HG03558 (cell line): ENCODE measurements around the gene EXTL1.

Source experiments
- ATAC-seq: cut with Tn5 transposase; IDR thresholded peaks from one replicate; pipeline ENCODE4 v1.9.1; 2021; ENCODE audit warnings: moderate number of reproducible peaks; ENCODE audit not compliant: unreplicated experiment; ENCODE audit errors: extremely low read depth

The EXTL1 gene

DNA sequence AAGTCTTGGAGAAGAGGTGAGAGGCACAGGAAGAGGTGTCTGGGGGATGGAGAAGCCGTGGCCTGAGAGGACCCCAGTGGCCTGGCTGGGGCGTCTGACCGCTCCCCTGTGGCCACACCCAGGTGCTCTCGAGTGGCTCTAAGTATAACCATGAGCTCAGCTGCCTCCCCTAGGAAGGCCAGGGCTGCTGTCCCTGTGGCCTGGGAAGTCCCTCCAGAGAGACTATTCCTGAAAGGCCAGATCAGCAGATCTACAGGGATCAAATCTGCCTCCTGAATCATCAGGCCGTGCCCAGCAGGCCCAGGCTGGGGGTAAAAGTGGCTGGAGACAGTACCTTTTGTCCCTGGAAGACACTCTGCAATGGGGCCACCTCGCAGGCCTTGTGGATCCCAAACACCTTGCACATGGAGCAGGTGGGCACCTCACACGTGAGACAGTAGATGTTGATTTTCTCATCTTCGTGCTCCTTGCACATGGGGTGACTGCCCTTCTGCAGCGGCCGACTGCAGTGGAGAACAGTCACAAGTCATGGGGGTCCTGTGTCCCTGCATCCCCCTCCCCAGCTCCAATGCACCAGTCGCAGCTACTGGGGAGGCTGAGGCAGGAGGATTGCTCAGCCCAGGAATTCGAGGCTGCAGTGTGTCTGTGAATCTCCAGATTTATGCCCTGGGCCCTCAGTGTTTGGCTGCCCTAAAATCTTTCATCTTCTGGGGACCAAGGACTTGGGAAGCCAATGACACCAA is 39.4 kb downstream of the EXTL1 start:
- no peak for ATAC-seq

GRCh38 chr1:26064553-26064952 is 43.0 kb downstream of the EXTL1 start:
- ATAC-seq, result no peak

DNA sequence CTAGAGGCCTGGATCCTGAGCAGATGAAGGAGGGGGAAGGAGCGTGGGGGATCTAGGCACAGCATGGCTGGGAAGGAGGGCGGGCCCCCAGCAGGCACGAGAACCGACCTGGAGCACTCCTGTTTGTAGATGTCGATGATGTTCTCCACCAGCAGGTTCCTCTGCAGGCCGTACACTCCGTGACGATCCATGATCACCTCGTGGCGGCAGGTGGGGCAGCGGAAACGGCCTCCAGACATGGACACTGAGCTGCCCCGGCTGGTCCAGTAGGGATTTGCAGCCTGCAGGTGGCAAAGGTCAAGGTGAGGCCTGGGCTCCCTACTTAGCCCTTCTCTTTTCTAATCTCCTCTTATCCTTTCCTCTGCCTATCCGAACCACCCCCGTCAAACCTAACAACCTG is 44.6 kb downstream of the EXTL1 start:
- no peak for ATAC-seq

DNA sequence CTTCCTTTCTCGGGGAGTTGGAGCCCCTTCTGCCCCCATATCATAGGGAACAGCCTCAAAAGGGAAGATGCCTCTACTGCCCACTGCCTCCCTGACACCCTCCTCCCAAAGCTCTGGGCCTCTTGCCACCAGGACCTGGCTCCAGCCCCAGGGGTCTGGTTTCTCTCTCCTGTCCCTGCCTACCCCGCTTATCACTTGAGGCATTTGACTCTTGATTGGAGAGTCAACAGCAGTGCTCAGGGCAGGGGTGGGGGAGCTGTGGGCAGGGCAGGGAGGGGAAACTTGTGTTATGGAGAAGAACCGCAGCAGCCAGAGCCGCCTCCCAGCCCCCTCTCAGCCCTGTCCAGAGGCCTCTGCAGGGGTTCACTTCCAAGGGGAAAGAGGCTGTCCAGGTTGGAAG is 45.3 kb downstream of the EXTL1 start:
- no peak for ATAC-seq

DNA sequence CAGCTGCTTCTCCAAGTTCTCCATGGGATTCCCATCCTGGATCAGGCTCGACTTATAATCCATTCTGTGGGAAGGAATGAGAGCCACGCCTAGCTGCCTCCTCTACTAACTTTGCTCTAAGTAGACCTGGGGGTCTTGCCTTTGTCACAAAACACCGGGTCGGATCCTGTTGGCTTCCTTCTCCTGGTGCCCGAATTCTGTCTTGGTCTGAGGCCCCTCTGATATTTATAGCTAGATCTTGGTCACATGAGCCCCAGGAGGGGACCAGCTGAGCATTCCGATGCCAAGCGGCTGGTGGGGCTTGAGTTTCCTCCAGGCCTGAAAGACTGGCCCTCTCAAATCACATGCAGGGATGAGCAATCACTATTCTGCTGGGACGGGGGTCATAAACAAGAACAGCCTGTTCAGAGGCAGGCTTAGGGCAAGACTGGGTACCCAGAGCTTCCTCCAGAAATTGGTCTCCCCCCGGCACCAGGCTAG is 45.9 kb downstream of the EXTL1 start, which contains the start of gene TRIM63:
TSS of gene TRIM63 (minus strand) at position 199 of the 480 bp plus-strand sequence. CDS start at position 63, 136 bp downstream.
- ATAC-seq, result no peak

GRCh38 chr1:26069941-26070295 is 48.3 kb downstream of the EXTL1 start:
- ATAC-seq, result no peak

DNA sequence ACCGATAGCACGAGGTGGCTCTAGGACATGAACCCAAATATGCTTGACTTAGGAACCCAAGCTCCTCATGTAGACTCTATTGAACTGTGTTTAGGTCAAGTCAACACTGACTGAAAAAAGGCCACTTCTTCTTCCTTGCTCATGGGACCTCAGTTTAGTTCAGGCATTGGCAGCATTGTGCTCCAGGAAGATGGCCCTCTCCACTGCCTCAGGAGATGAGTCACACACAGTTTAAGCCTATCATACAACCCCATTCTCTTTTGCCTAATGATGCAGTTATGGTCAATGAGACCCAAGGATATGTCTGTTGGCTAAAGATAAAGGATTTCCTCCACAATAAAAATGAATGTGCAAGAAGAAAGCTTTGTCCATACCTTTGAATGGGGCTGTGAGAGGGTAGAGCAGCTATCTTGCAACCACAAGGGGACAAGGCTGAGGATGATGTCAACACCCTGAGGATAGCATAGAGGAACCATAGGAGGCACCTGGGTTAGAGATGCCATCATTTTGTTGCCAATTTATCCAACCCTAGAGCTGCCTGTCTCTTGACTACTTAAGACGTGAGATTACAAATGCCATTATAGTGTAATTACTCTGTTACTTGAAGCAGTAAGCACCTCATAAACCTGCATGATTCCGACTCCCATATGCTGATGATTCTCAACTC is 48.9 kb downstream of the EXTL1 start:
- no peak for ATAC-seq

- ATAC-seq, result no peak
These were observed 49.4 kb downstream of the EXTL1 start for GRCh38 chr1:26070963-26071342.

GRCh38 chr1:26072305-26072704 is 50.7 kb downstream of the EXTL1 start:
- no peak for ATAC-seq

- ATAC-seq, result no peak
These were observed 54.0 kb downstream of the EXTL1 start for GRCh38 chr1:26075421-26076144.

DNA sequence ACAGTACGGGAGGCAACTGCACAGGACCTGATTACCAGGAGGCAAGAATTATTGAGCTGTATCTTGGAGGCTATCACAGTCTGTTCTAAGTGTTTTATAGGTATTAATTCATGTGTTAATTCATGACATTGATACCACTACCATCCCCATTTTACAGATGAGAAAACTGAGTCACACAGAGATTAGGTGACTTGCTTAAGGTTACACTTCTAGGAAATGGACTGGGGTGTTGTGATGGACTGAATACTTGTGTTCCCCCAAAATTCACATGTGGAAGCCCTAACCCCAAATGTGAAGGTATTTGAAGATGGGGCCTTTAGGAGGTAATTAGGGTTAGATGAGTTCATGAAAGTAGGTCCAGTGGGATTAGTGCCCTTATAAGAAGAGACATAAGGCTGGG is 55.9 kb downstream of the EXTL1 start:
- ATAC-seq, result no peak

- ATAC-seq, result no peak
These were observed 57.0 kb downstream of the EXTL1 start for GRCh38 chr1:26078286-26079177.

GRCh38 chr1:26079178-26079563 is 57.6 kb downstream of the EXTL1 start:
- ATAC-seq, result no peak

- ATAC-seq, result no peak
These were observed 58.6 kb downstream of the EXTL1 start for GRCh38 chr1:26079960-26080814.

DNA sequence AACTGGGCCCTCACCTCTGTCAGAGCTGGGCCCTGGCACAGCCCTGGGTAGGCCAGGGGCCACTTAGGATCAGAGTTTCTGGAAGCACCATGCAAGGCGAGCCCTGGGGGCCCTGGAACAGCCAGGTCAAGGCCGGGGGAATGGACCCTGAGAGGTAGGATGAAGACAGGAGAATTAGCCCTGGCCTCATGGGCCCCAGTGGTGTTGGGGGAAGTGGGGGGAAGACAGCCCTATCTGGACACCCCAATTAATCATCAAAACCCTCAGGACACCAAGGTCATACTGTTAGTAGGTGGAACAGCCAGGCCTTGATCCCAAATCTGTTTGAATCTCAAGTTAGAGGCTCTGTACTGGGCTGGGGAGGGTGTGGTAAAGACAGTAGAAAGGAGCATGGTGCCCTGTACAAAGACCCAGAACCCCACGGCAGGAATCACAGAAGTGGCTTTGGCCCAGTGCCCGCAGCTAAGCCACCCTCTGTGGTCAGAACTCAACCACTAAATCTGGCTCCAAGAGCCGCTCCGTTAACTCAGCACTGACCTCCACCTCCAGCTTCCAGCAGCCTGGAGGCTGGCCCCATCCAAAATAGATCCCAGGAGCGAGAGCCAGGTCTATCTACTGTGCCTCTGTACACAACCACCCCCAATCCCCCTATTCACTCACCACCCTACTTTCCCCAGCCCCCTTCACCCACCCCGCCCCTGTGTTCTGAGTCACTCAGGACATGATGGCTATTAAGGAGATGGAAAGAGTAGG is 59.9 kb downstream of the EXTL1 start:
- no peak for ATAC-seq

DNA sequence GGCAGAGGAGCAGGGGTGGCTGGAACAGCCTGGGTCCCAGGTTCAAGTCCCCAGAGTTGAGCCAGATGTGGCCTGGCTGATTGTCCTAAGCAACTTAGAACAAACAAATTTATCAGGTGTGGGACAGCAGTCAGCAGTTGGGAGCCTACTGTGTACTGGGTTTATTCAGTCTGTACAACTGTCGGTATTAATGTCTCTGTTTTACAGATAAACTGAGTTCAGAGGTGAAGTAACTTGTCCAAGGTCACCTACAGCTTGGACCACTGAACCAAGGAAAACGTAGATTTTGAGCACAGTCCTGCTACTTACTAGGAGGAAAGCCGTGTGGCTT is 60.4 kb downstream of the EXTL1 start:
- no peak for ATAC-seq

- ATAC-seq, result no peak
These were observed 61.6 kb downstream of the EXTL1 start for GRCh38 chr1:26083208-26083607.

- no peak for ATAC-seq
These were observed 62.6 kb downstream of the EXTL1 start for GRCh38 chr1:26084091-26084561.

DNA sequence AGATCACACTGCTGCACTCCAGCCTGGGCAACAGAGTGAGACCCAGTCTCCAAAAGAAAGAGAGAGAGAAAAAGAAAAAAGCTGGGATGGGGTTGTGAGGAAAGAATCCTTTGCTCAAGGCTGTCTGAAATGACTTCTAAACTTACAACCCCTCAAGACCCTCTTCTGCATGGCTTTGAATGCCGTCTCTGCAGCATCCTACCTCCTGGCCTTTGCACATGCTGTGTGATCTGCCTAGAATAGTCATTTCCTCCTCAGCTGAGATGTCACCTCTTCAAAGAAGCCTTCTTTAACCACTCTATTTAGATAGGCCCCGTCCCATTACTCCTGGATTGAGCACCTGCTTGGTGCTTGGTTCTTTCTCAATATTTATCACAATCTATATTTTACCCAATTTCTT is 63.3 kb downstream of the EXTL1 start:
- ATAC-seq, result no peak
